K562 (cell line): ENCODE results near the gene CDK5R1. TPM values are rescaled to one million over a fixed set of nuclear protein-coding genes. Genes with fewer than 3 reads are reported as not detected.

Source experiments
- RBBP5 ChIP-seq: fragments of 200-600 bp; sonication (generic); IDR thresholded peaks from 2 replicates; pipeline ENCODE4 v1.6.1; 2012; ENCODE audit warnings: borderline replicate concordance, mild to moderate bottlenecking, low read length, control low read depth, inconsistent platforms; ENCODE audit not compliant: insufficient read depth, poor library complexity, severe bottlenecking
- SUPT5H ChIP-seq: fragments of 450-650 bp; IDR thresholded peaks from 2 replicates; pipeline ENCODE4 v1.6.1; 2016
- ZNF347 ChIP-seq: fragments of 450-650 bp; formaldehyde crosslinking; IDR thresholded peaks from 2 replicates; pipeline ENCODE4 v1.4.0; 2020; ENCODE audit warnings: low read depth, mild to moderate bottlenecking, moderate library complexity
- ZNF398 ChIP-seq: fragments of 250-450 bp; sonication (Bioruptor Pico); IDR thresholded peaks from 2 replicates; pipeline ENCODE4 v1.8.0; 2021; ENCODE audit warnings: moderate library complexity, mild to moderate bottlenecking, inconsistent platforms
- ZNF407 ChIP-seq: fragments of 450-650 bp; IDR thresholded peaks from 2 replicates; pipeline ENCODE4 v1.6.1; 2016; ENCODE audit warnings: low read depth
- ZNF696 ChIP-seq: fragments of 250-450 bp; sonication (Bioruptor Pico); conservative IDR thresholded peaks from 2 replicates; pipeline ENCODE4 v1.4.0; 2020; ENCODE audit warnings: mild to moderate bottlenecking, moderate library complexity
- polyA plus RNA-seq, 8 experiments: library from polyadenylated mRNA; depleted of rRNA in 4 of 8; stranded (reverse) in 5 of 8; unstranded in 3 of 8; fragments of >200 nt; fragmentation: Nextera tagmentation in 2 of 8; fragmentation: Illumina TruSeq in 1 of 8; extraction: Ambion mirVana in 2 of 8; extraction: Trizol in 1 of 8; gene quantifications; 2 replicates each; pipeline versions ENCODE4 v1.2.1 to v1.2.3, GENCODE V29; 2011 to 2014; ENCODE audit warnings: inconsistent platforms in 1 of 8, missing spikeins in 1 of 8
- total RNA-seq, 7 experiments: library from RNA; depleted of rRNA in 6 of 7; stranded (reverse); fragments of >200 nt in 6 of 7; fragmentation: Illumina TruSeq in 2 of 7; extraction: Trizol in 2 of 7; gene quantifications; 2 replicates each; pipeline versions ENCODE4 v1.2.1 to v1.2.3, GENCODE V29; 2011 to 2021; ENCODE audit warnings: low replicate concordance in 1 of 7

Gene CDK5R1
- total and polyA plus RNA-seq, 9 of the 15 experiments (the other 6 are each of a cell fraction or from before 2014, with no cell fraction given): 0.10 to 4.8 (median 2.3) TPM

DNA sequence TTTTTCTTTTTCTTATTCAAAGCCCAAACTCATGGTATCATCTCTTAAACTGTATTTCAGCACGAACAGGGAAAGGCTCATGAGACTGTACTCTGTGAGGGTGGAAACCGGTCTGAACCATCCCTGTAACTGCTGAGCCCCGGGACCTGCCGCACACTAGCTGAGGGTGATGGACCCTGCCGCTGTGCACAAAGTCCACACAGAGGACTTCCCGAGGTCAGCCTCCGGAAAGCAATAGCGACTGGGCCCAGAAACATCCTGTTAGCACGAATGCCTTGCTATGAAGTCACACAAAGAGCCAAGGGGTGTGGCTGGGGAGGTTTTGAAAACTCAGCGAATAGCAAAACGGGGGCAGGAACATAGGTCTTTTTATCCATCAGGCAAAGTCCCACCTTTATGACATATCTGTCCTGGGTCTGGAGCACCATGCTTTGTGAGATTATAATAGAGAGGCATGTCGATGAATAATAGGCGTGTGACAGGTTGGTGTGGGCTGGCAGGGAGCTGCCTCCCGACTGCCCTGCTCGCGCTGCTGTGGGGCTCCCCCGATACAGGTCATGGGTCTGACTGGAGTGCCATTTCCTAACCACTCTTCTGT, 33.4 kb downstream of the CDK5R1 start (continued):
- TF ChIP-seq ZNF407 (no peak), ZNF696 (CRISPR knock-in tag) (no peak), SUPT5H (no peak), ZNF398 (CRISPR knock-in tag) (no peak), ZNF347 (CRISPR knock-in tag) (no peak), RBBP5 (no peak)
